Caki2 (cell line): ENCODE results near the gene ZNG1A. TPM values are rescaled to one million over a fixed set of nuclear protein-coding genes. Genes with fewer than 3 reads are reported as not detected.
"Not testable (repeated sequence)": the region's sequence is repeated elsewhere in the genome, so short reads cannot be mapped to it uniquely, and the experiment has no call there.

ENCODE experiments used
- DNase-seq: peaks from one replicate; pipeline ENCODE4 v3.0.0-alpha.2; 2015; ENCODE audit warnings: low read depth
- in situ Hi-C: cut with HindIII; loops from 2 replicates; pipeline ENCODE4 v1.10.0; 2016; ENCODE audit warnings: low sequenced_read_pairs, low pct_unique_long_range_greater_than_20kb, mixed read lengths
- total RNA-seq: library from RNA; depleted of rRNA; stranded (reverse); fragments of >200 nt; shearing (Covaris generic); gene quantifications from 2 replicates; pipeline ENCODE4 v1.2.3, GENCODE V29; 2014; ENCODE audit warnings: low replicate concordance; rRNA removed

ZNG1A gene
- total RNA-seq: 5.1 and 13.7 TPM in 2 replicates

DNA sequence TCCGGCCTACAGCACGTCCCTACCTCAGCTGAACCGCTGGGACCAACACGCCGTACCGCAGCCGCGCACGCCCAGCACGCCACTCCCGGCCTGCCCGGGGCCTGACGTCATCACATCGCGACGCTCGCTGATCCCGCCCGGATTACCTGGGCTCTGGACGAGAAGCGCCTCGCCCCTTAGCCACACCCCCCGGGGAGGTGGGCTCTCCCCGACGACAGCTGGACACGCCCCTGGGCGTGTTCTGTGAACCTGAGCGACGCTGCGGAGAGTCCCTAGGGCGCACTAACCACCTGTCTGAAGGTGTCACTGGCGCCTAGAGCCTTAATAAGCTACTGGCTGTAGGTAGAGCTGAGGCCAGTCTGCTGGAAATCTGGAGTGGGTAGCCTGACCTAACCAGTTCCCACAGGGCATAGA, at the start of gene ZNG1A:
Gene ZNG1A, minus strand, starts transcription at position 87 of the 414 bp plus-strand sequence. CDS start 87 bp downstream, outside the sequence.
- DNase-seq, in situ Hi-C loops: not testable (repeated sequence)

DNA sequence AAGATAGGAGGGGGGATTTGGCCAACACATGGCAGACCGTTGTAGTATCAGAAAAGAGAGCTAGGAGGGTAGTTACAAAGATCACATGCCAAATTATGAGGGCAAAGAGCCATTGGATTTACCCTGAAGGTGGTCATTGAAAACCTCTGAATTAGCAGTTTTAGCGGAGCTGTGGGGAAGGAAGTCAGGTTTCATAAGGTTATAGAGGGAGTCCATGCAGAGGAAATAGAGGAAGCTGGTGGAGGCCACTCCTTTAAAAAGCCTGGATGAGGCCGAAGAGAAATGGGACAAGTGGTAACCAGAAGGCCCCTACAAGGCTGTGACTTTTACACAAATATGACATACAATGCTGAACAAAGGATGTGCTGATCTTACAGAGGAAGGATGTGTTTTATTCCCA, 49.0 kb upstream of the ZNG1A start:
- DNase-seq: no peak
- in situ Hi-C loops: no loop called here

DNA sequence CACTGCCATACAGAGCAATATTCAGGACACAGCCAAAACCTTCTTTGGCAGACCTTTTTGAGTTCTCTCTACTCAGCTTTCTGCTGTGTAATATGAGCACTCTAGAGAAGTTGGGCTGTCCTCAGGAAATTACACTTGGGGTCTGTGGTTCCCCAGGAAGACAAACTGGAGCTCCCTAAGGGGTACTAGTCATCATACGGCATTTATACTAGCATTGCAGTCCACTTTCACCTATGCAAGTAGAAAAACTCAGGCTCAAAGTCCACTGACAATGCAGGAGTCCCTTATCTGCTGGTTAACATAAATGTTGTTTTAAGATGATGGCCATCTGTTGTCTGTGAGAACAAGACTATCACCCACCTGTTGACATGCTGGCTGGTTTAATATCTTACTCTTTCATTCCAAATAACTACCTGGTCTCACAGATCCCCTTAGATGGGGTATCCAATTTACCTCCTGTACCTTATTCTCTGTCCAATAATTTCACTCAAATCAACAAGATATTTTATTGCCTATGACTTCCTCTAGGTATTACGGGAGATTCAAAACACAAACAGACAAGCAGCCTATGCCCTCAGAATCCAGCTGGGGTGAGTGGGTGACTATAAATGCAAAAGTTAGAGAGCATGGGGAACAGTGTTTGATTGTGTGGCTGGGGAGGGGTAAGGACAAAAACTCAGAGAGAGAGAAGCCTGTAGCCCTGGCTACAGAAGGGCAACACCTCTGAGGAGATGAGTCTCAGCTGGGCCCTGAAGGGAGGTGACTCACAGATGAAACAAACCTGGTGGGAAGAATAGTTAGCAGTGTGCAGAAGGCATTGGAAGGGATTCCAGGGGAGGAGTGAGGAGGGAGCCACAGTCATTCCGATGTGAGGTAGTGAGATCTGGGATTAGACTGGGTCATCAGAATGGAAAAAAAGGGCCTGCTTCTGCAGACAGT, 46.0 kb upstream of the ZNG1A start:
- in situ Hi-C loops: no loop called here
- DNase-seq: peak; percentile 2

DNA sequence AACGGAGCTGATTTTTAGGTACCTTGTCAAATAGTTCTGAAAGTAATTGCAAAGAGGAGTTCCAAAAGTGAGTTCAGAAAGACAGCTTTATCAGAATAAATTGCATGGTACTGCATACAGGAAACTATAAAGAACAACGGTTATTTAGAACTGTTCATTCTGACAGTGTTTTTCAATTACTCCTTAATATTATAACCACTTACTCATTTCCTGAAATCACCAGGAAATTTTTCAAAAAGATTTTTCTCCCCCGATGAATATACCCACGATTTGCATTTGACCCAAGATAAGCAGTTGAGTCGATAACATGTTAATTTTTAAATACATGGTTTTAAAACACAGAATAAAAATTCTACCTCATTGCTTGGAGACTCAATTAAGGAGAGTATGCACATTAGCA, 45.2 kb upstream of the ZNG1A start:
- no peak for DNase-seq
- in situ Hi-C loops: no loop called here

DNA sequence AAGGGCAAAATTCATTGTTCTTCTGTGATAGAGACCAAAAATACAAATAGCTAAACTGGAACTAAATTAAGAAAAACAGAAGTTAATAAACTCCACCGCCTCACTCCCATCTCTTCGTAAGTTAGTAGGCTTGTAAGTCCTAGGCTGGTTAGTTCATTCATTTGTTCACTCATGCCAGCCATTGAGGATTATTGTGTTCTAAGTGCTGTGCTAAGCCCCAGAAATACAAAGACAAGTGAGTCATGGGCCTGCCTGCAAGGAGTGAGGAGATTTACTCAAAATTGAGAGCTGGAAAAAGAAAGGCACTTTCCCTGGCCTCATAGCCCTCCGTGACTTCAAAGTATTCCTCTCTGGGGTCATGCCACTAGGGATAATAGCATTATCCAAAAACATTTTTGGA, 44.3 kb upstream of the ZNG1A start:
- DNase-seq: no peak

DNA sequence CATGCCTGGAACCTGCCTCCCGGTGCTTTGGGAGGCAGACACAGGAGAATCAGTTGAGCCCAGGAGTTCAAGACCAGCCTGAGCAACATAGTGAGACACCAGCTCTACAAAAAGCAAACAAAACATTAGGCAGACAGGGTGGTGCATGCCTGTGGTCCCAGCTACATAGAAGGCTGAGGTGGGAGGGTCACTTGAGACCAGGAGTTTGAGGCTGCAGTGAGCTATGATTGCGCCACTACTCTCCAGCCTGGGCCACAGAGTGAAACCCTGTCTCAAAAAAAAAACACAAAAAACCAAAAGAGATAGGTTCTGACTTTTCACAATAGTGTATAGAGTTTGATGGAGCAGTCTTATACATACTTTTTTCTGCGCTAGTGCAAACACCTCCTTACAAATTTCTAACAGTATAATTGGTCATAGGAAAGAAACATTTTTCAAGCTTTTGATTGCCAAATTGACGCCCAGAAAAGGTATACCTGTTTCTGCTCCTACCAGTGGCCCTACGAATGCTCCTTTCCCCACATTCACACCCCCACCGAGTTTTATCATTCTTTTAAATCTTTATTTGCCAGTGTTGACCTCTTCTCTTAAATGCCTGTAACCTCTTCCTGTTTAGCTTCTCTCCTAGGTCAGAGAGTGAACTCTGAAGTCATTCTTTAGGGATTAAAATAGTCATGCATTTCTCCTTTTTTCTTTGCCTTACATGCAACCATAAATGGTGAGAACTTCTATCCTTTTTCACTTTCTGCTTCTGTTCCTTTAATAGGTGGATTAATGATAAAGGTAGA, 43.3 kb upstream of the ZNG1A start:
- DNase-seq: no peak
- in situ Hi-C loops: no loop called here

More for the DNA sequence above, 44.3 kb upstream of the ZNG1A start:
- in situ Hi-C loops: no loop called here

DNA sequence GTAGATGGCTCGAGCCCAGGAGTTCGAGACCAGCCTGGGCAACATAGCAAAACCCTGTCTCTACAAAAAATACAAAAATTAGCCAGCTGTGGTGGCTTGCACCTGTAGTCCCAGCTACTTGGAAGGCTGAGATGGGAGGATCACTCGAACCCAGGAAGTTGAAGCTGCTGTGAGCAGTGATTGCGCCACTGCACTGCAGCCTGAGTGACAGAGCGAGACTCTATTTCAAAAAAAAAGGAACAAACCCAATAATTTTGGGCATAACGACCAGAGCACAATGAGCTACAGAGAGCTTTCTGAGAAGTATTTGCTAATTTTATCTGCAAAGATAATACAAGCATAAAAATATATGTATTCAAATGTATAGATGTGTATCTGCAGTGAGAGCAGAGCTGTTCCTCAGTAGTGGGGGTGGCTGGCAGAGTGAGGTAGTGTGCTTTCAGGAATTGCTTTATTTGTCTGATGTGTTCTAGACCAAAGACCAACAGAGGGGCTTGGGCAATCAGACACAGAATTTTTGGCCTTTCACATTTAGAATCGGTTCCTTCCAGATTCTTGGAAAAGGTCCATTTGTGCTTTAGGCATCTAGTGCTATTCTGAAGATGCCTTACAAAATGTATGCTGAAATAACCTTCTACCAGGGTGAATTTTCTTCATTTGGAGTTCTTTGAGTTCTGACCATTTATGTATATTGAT, 41.0 kb upstream of the ZNG1A start:
- in situ Hi-C loops: no loop called here
- DNase-seq: no peak

DNA sequence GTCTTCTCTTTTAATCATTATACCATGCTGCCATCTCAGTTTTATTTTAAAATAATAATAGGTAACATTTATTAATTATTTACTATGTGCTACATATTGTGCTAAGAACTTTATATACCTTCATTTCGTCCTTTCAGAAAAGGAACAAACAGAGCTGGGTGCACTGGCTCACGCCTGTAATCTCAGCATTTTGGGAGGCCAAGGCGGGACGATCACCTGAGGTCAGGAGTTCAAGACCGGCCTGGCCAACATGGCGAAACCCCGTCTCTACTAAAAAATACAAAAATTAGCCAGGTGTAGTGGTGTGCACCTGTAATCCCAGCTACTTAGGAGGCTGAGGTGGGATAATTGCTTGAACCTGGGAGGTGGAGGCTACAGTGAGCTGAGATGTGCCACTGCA, 40.2 kb upstream of the ZNG1A start:
- DNase-seq, in situ Hi-C loops: not testable (repeated sequence)

DNA sequence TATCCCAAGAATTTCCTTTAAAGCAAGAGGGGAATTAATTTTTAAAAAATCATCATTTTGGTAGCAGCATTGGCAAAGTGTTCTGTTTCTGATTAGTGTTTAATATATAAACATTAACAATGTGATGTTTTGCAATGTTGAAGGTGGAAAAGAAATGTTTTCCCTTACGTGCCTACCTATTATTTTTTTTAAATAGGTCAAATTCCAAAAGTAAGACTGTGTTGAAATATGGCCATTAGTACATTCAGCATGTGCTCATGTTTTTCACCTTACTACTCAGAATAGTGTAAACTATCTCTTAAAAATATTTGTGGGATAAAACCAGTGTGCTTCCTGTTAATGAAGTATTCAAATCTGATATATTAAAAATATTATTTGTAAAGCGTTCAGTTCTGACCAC, 39.1 kb upstream of the ZNG1A start:
- in situ Hi-C loops: no loop called here
- no peak for DNase-seq

DNA sequence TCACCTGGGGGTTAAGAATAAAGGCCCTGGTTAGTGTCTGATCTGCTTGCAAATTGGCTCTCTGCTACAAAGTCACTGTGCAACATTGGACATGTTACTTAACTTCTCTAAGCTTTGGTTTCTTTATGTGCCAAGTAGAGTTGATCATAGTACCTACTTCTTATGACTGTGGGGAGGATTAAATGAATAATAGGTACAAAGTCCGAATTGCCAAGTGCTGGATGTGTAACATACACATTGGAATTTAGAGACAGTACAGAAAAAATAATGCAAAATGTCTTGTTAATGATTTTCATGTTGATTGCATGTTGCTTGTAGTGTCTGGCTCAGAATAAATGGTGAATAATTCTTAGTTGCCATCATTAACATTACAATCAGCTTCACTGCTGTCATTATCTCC, 38.0 kb upstream of the ZNG1A start:
- no peak for DNase-seq
- in situ Hi-C loops: no loop called here

DNA sequence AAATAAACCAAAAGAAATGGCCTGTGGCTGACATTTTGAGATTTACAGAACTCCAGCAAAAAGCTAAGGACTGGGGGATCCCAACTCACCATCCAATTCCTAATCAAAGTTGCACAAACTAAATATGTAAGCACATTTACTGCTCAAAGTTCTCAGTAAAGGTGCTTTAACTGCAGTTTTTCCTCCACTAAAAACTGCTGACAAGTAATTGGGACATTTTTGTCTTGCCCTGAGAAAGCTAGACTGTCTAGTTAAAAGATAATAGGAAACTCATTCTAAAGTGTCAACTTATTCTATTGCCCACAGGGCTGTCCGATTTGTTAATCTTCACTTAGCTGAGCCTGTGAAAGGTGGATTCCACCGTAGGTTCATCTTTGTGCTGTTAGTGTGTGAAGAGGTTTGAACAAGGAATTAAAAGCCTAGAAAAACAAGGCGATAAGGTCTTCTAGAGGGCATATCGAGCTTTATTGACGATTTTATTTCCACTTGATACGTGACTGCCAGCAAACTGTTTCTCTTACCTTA, 36.8 kb upstream of the ZNG1A start:
- no peak for DNase-seq

DNA sequence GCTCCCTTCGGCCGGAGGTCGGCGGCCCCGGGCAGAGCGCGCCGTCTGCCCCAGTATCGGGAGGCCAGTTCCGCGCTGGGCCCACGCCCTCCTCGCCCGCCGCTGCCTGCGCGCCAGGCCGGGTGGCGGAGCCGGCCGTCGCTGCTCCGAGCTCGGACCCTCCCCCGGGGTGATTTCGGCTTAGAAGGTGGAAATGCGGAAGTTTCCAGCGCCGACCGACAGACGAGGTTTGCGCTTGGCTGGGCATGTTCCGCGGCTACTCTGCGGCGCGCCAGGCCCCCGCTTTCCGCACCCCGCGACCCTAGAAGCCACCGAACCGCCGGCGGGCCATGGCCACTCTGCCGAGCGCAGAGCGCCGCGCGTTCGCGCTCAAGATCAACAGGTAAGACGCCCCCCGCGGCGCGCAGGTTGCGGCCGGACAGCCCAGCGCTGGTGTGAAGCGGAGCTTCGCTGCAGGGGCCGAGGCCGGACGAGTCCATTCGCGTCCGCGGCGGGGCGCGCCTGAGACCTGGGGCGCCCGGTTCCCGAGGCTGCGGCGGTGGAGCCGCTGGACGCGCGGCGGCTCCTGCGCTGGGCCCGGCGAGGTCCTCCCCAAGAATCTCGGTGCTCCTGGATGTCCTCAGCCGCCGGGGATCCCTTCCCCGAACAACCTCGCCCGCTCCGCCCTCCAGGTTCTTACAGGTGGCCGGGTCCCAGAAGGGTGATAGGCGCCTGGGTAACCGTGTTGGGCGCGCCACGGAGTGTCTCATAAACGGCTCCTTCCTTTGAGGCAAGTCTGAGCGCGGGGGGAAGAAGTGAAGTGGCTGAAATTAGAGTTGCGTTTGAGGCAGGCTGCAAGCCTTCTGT, 36.0 kb upstream of the ZNG1A start, which contains the start of gene DOCK8:
Gene DOCK8, plus strand, starts transcription at position 218 of the 846 bp plus-strand sequence. Its CDS starts 112 bp downstream, at position 330.
- in situ Hi-C loops: no loop called here
- peak; percentile 59 for DNase-seq

More for the DNA sequence above, 36.8 kb upstream of the ZNG1A start:
- in situ Hi-C loops: no loop called here

DNA sequence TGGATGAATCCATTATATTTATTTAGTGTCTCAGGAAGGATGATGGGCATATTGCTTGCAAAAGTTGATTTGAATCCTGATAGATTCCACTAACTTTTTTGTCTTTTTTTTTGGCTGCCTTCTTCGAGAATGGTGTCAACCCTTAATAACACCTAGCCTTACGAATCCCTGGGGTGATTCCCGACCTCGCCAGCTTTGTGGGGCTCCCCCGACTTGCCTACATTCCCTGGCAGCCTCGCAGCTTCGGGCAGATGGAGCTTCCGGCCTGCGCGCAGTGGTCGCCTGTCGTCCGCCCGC, 35.4 kb upstream of the ZNG1A start:
- in situ Hi-C loops: no loop called here
- no peak for DNase-seq

DNA sequence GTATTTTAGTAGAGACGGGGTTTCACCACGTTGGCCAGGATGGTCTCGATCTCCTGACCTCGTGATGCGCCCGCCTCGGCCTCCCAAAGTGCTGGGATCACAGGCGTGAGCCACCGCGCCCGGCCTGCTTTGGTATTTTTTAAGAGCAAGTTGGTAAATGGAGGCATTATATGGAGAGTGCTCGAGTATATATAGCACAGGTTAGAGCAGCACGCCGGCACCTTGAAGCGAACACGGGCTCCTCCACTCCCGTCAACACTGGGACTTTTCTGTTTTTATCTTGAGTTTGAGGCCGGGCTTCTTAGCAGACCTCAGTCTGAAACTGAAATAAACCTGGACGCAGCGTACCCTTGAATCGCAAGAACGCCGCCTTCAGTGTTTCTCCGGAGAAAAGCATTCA, 35.0 kb upstream of the ZNG1A start:
- DNase-seq, in situ Hi-C loops: not testable (repeated sequence)

DNA sequence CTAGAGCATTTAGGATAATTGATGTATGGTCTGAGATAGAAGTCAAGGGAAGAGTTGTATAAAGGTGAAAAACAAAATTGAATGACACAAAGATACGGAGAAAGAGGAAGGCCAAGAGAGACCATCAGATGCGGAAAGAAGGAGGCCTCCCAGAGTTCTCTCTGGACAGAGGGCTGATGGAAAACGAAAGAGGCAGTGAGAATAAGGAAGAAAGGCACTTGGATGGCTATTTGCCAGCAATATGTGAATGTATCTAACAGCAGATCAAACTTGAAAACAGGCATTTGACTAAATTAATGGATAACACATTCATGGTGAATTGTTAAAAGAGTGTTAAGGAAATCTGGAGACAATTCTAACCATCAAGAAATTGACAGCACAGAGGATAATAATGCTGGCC, 33.4 kb upstream of the ZNG1A start:
- in situ Hi-C loops: no loop called here
- DNase-seq: no peak

DNA sequence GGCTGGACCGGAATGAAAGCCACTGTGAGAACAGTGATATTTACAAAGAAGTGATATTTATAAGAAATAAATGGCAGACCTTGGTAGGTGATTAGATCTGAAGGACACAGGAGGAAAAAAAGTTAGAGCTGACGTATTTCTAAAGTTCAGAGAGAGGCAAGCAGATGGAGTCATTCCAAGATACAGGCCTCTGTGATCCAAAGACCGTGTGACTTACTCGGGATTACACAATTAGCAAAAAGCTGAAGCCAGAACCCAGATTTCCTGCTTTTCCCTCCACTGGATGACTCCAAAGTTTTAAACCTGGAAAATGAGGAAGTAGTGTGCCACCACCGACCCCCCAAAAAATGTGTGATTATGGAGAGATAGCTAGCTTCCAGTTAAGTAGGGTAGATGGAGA, 32.7 kb upstream of the ZNG1A start:
- DNase-seq: no peak
- in situ Hi-C loops: no loop called here

DNA sequence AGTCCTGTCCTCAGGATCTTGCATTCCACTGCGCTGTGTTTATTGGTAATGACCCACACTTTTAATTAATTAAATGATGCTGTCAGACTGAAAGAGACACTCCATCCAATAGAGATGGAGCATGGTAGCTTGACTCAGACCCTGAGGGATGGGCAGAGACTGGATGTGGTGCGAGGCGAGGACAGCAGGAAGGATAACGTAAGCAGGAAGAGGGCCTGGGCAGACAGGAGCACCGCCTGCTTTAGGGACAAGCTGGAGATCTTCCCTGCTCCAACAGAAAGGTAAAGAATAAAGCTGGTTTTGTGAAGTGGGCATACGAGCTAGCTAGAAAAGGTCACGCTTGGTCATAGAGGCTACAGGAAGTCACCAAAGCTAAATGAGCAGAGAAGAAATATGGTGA, 32.2 kb upstream of the ZNG1A start:
- no peak for DNase-seq
- in situ Hi-C loops: no loop called here
